Osteoblast (primary cell): ENCODE results near the gene PAPOLA. TPM values are rescaled to one million over a fixed set of nuclear protein-coding genes. Genes with fewer than 3 reads are reported as not detected.

Experiments used
- DNase-seq: peaks from one replicate; pipeline ENCODE4 v3.0.0; 2011; ENCODE audit warnings: low spot score, mixed read lengths; ENCODE audit not compliant: insufficient read length; ENCODE audit errors: missing footprints
- H2AFZ ChIP-seq: 2 replicates; pipeline ENCODE4 v1.6.0; 2011; ENCODE audit warnings: mild to moderate bottlenecking, low read length
- H3K27ac ChIP-seq: 2 replicates; pipeline ENCODE4 v1.5.1; 2011; ENCODE audit warnings: mild to moderate bottlenecking, low read depth, low read length, moderate library complexity
- H3K27me3 ChIP-seq: 2 replicates; pipeline ENCODE4 v1.6.0; 2012; ENCODE audit warnings: mild to moderate bottlenecking, control low read depth, inconsistent platforms, low read length, moderate library complexity; ENCODE audit not compliant: insufficient read depth
- H3K36me3 ChIP-seq: 2 replicates; pipeline ENCODE4 v1.5.1; 2011; ENCODE audit warnings: mild to moderate bottlenecking, low read length, control low read depth, moderate library complexity; ENCODE audit not compliant: insufficient read depth
- H3K4me1 ChIP-seq: 2 replicates; pipeline ENCODE4 v1.5.1; 2011; ENCODE audit warnings: mild to moderate bottlenecking, low read length, control low read depth, moderate library complexity; ENCODE audit not compliant: insufficient read depth
- H3K4me2 ChIP-seq: 2 replicates; pipeline ENCODE4 v1.6.0; 2011; ENCODE audit warnings: mild to moderate bottlenecking, low read length; ENCODE audit not compliant: insufficient read depth
- H3K4me3 ChIP-seq: fragments of 200-600 bp; sonication (generic); 3 replicates; pipeline ENCODE4 v1.5.1; 2012; ENCODE audit warnings: mild to moderate bottlenecking, low read length, inconsistent platforms; ENCODE audit not compliant: insufficient read depth
- H3K79me2 ChIP-seq: 2 replicates; pipeline ENCODE4 v1.6.0; 2012; ENCODE audit warnings: mild to moderate bottlenecking, low read length, control low read depth, inconsistent platforms; ENCODE audit not compliant: insufficient read depth
- H3K9me3 ChIP-seq: 2 replicates; pipeline ENCODE4 v1.5.1; 2011; ENCODE audit warnings: low read depth, low read length, control low read depth
- H4K20me1 ChIP-seq: 2 replicates; pipeline ENCODE4 v1.6.0; 2012; ENCODE audit warnings: mild to moderate bottlenecking, low read length, control low read depth; ENCODE audit not compliant: insufficient read depth
- CTCF ChIP-seq: IDR thresholded peaks from 2 replicates; pipeline ENCODE4 v1.5.1; 2011; ENCODE audit warnings: mild to moderate bottlenecking, low read depth, low read length, moderate library complexity; ENCODE audit errors: extremely low read depth
- total RNA-seq: library from RNA; depleted of rRNA; stranded (reverse); fragments of >200 nt; gene quantifications from 2 replicates; pipeline ENCODE4 v1.2.3, GENCODE V29; 2012

PAPOLA gene
- total RNA-seq, 1 donor = 106 TPM

DNA sequence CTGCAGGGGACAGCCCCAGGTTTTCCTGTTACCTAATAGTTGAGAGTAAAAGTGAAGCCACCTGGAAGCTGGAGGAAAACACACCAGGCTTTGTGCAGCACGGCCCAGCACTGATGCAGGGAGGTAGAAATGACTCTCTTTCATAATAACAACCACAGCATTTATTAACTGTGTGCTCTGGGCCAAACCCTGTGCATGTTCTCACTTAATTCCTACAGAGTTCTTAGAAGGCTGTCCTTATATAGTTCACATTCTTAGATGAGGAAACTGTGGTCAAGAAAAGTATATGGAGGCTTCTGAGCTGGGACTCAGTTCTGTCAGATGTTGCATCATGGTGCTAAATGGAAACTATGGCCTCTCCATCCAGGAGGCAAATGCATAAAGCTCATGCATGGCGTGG is 100.0 kb downstream of the PAPOLA start:
- Histone ChIP-seq H3K9me3 (no peaks in the 10 kb centered on the region), H3K4me2 (no peak overlapping the region), H3K27ac (no peak overlapping the region), H3K79me2 (no peaks in the 10 kb centered on the region), H3K4me1 (no peaks in the 10 kb centered on the region), H4K20me1 (no peaks in the 10 kb centered on the region), H3K27me3 (no peaks in the 10 kb centered on the region), H3K36me3 (no peaks in the 10 kb centered on the region), H3K4me3 (no peak overlapping the region), H2AFZ (no peak overlapping the region)
- no peak for DNase-seq
- TF ChIP-seq CTCF = no peak

DNA sequence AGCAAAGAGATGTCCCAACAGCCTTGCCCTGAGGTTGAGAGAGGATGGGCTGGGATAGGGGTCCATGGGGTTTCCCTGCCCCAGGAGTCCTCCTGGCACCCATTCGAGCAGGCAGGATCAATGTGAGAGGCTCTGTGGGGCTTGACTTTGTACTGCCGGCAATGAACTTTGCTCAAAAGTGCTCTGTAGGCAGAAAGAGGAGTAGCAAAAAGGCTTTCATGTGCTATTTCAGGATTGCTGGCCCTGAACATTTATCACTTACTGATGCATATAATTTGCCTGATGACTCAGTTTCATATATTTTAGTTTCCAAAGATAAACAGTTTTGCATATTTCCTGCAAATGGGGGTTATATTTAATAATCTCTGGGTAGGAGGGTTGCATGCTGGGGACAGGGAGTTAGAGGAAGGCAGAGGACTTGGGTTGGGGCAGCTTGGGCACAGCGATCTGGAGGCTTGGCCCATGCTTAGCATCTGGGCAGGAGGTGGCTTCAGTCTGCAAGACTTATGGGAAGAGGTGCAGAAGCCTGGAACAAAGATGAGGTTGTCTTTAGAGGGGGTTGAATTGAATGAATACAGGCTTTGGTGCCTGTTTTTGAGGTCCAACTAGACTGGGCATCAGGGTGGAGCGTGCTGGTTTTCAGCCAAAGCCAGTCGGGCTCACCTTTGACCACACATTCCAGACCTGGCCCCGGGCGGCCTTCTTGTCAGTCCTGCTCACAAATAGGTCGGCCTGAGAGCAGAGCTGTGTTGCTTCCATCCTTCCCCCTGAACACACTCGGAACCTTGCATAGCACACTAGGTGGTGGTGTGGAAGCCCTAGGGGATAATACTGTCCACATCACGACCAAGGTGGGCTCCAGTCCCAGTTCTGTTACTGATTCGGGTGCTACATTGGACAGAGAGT is 101.4 kb downstream of the PAPOLA start:
- DNase-seq = no peak
- TF ChIP-seq CTCF = no peak
- Histone ChIP-seq H3K4me2 (no peak overlapping the region), H2AFZ (no peak overlapping the region), H3K4me3 (no peak overlapping the region), H3K36me3 (no peaks in the 10 kb centered on the region), H3K4me1 (no peaks in the 10 kb centered on the region), H3K27me3 (no peaks in the 10 kb centered on the region), H4K20me1 (no peaks in the 10 kb centered on the region), H3K79me2 (no peaks in the 10 kb centered on the region), H3K9me3 (no peaks in the 10 kb centered on the region), H3K27ac (no peak overlapping the region)

GRCh38 chr14:96614481-96614881 is 112.3 kb downstream of the PAPOLA start:
- H3K4me2 ChIP-seq = no peak overlapping the region
- TF ChIP-seq CTCF = no peak
- no peak overlapping the region for H2AFZ ChIP-seq
- H3K4me1 ChIP-seq = no peaks in the 10 kb centered on the region
- H3K79me2 ChIP-seq = no peaks in the 10 kb centered on the region
- H3K4me3 ChIP-seq = no peak overlapping the region
- no peaks in the 10 kb centered on the region for H4K20me1 ChIP-seq
- no peaks in the 10 kb centered on the region for H3K27me3 ChIP-seq
- H3K36me3 ChIP-seq = no peaks in the 10 kb centered on the region
- DNase-seq = no peak
- no peak overlapping the region for H3K27ac ChIP-seq
- H3K9me3 ChIP-seq = no peaks in the 10 kb centered on the region

DNA sequence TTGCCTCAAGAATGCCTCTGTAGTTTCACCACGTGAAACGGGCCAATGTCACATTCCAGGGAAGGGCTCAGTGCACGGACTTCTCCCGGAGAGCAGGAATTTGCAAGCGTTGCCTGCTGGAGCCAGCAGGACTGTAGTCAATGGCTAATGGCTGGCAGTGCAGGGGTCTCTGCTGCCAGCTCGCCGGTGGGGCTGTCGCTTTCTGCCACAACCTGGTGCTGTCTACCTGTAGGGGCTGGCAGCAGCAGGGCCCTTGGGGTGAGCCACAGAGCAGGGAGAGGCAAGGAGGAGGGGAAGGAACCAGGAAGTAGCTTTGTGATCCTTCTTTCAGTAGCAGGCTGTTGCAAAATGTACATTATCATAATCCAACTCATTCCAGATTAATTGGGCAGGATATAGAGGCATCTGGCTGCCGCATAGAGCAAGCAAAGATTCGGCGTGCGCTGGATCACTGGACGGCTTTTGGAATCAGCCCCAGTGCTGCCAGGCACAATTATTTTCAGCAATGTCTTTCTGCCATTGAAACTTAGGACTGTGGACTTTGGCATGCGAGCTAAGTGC is 114.1 kb downstream of the PAPOLA start:
- Histone ChIP-seq H2AFZ (no peak overlapping the region), H3K4me2 (no peak overlapping the region), H4K20me1 (no peaks in the 10 kb centered on the region), H3K4me1 (no peaks in the 10 kb centered on the region), H3K79me2 (no peaks in the 10 kb centered on the region), H3K27ac (no peak overlapping the region), H3K4me3 (no peak overlapping the region), H3K27me3 (no peaks in the 10 kb centered on the region), H3K9me3 (no peaks in the 10 kb centered on the region), H3K36me3 (no peaks in the 10 kb centered on the region)
- DNase-seq = no peak
- TF ChIP-seq CTCF = no peak
